Small intestine (tissue), 7 donors: ENCODE measurements around the gene AFF3. TPM values are rescaled to one million over a fixed set of nuclear protein-coding genes. Genes with fewer than 3 reads are reported as not detected.

Experiments
- DNase-seq, 2 donors: peaks; one replicate each; pipeline versions ENCODE4 v3.0.0 to v3.0.0-alpha.2; 2013
- FAIRE-seq: peaks from 2 replicates; lab custom pipeline; 2012; peaks lifted over from hg19 to GRCh38; lab: Jason Lieb, UNC
- H3K27ac ChIP-seq, 3 donors: one replicate each; pipeline ENCODE4 v1.5.1; 2013; ENCODE audit warnings: low read length in 2 of 3, mild to moderate bottlenecking in 2 of 3, control low read depth in 1 of 3, inconsistent platforms in 1 of 3, low read depth in 1 of 3, moderate library complexity in 1 of 3
- H3K27me3 ChIP-seq, 3 donors: one replicate each; pipeline ENCODE4 v1.6.1; 2013; ENCODE audit warnings: low read length in 3 of 3, inconsistent platforms in 1 of 3; ENCODE audit not compliant: control insufficient read depth in 3 of 3, insufficient read depth in 3 of 3
- H3K36me3 ChIP-seq, 3 donors: one replicate each; pipeline ENCODE4 v1.6.1; 2013; ENCODE audit warnings: low read length in 3 of 3, inconsistent platforms in 1 of 3, low read depth in 1 of 3, mild to moderate bottlenecking in 1 of 3, moderate library complexity in 1 of 3; ENCODE audit not compliant: control insufficient read depth in 3 of 3, insufficient read depth in 2 of 3
- H3K4me1 ChIP-seq, 3 donors: one replicate each; pipeline ENCODE4 v1.6.1; 2013; ENCODE audit warnings: low read length in 2 of 3, inconsistent platforms in 1 of 3, low read depth in 1 of 3, mild to moderate bottlenecking in 1 of 3, moderate library complexity in 1 of 3; ENCODE audit not compliant: control insufficient read depth in 3 of 3, insufficient read depth in 2 of 3
- H3K4me3 ChIP-seq, 3 donors: one replicate each; pipeline ENCODE4 v1.5.1; 2013; ENCODE audit warnings: low read length in 3 of 3, control low read depth in 1 of 3, inconsistent platforms in 1 of 3, low read depth in 1 of 3, mild to moderate bottlenecking in 1 of 3, moderate library complexity in 1 of 3
- H3K9me3 ChIP-seq, 2 donors: one replicate each; pipeline ENCODE4 v1.6.1; 2013; ENCODE audit warnings: low read depth in 1 of 2, low read length in 1 of 2; ENCODE audit not compliant: control insufficient read depth in 2 of 2, insufficient read depth in 1 of 2
- WGBS, 3 donors: extraction: QIAGEN DNeasy Blood & Tissue Kit; methylation state at CpG; one replicate each; pipeline ENCODE4 v1.1.7; 2013; 5-methylcytosine and 5-hydroxymethylcytosine counted together
- polyA plus RNA-seq, 4 donors: library from polyadenylated mRNA; stranded (reverse) in 3 of 4; unstranded in 1 of 4; fragments of 200-250 nt in 3 of 4; fragments of 120-200 nt in 1 of 4; gene quantifications; one replicate each; pipeline versions ENCODE4 v1.2.1 to v1.2.3, GENCODE V29; 2013
- donor health status: healthy with polysubstance abuse.
- donor health status: control.
- donor health status: control.
- donor health status: Bipolar disorder and iron deficiency.
- donor health status: healthy.

AFF3 gene
- polyA plus RNA-seq, 4 donors, result 0.27 to 3.2 (median 0.92) TPM; not detected in 1

DNA sequence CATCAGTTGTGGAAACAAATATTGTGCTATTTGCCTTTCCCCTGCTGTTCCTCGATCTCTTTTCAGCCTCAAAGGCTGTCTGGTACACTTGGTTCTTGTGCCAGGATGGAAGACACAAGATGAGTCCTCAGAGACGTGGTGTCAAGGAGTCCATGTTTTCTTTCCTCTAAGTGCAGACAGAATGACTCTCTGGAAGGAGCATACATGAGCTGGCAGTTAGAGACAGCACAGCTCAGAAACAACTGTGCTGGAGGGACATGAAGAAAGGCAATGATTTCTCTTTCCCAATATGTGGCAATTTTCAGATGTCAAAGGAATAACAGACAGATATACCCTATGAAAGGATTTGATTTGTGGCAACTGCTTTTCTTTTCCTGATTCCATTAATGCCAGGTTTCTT is 162.2 kb downstream of the AFF3 start:
- no peaks in the 10 kb centered on the region for H3K4me1 ChIP-seq
- no peak overlapping the region for H3K4me3 ChIP-seq
- no peaks in the 10 kb centered on the region for H3K27me3 ChIP-seq
- no peak overlapping the region for H3K27ac ChIP-seq
- FAIRE-seq, result no peak
- 62 to 76% (median 72%) methylated on average over 2 of the region's 2 CpGs for WGBS, 3 donors
- H3K36me3 ChIP-seq, result no peaks in the 10 kb centered on the region
- H3K9me3 ChIP-seq, result no peaks in the 10 kb centered on the region
- no peak for DNase-seq

DNA sequence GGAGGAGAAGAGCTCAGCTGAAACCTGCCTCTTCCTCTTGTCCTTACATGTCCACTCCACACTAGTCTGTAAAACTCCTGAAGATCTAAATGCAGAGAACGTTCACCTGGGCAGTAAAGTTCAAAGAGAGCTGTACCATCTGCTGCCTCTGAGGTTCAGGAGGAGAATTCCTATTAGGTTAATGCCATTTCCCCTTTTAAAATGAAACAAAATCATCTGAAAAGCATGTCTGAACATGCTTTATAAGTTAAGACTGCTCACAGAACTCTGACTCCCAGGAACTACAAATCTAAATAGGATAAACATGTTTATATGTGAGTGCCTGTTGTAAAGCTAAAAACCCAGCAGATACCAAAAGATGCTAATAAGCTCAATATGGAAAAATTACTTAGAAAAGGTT is 164.4 kb downstream of the AFF3 start:
- 62 to 77% (median 67%) methylated on average over 1 of the region's 1 CpG for WGBS, 3 donors
- Histone ChIP-seq H3K27me3 (no peaks in the 10 kb centered on the region), H3K9me3 (no peaks in the 10 kb centered on the region), H3K4me3 (no peak overlapping the region), H3K4me1 (no peaks in the 10 kb centered on the region), H3K36me3 (no peaks in the 10 kb centered on the region), H3K27ac (no peak overlapping the region)
- DNase-seq (no peak), FAIRE-seq (no peak)

GRCh38 chr2:99975386-99975785 is 167.0 kb downstream of the AFF3 start:
- no peak for DNase-seq
- H3K36me3 ChIP-seq, result no peaks in the 10 kb centered on the region
- no peaks in the 10 kb centered on the region for H3K4me1 ChIP-seq
- H3K27ac ChIP-seq, result no peak overlapping the region
- H3K27me3 ChIP-seq, result no peaks in the 10 kb centered on the region
- H3K4me3 ChIP-seq, result no peak overlapping the region
- no peaks in the 10 kb centered on the region for H3K9me3 ChIP-seq
- FAIRE-seq, result no peak

DNA sequence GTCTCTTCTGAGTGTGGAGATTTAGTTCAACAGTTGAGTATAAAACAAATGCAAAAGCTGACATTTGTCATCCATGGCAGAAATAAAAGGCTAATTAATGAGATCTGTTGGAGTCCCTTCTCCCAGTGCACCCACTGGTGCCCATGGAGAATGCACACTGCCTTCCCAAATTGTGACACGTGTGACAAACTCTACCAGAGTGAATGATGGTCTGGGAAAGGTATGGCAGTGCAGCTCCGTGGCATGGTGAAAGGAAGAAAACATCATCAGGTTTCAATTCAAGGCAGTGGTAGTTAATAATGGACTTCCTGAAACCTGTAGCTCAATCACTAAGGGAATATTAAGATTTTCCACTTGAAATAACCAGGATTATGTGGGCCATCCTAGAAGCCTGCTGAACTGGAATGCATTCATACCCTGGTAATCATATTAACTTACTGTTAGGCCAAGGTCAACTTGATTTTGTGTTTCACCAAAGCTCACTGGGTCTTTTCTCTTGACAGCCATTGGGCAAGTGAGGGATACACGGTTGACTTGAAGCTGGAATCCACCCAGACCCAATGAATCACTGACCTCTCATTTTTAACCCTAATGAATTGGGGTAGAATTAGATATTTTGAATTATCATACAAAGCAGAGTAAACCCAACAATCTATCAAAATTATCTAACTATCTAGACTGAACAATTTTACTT is 167.6 kb downstream of the AFF3 start:
- Histone ChIP-seq H3K4me1 (no peaks in the 10 kb centered on the region), H3K27me3 (no peaks in the 10 kb centered on the region), H3K9me3 (no peaks in the 10 kb centered on the region), H3K27ac (no peak overlapping the region), H3K36me3 (no peaks in the 10 kb centered on the region), H3K4me3 (no peak overlapping the region)
- FAIRE-seq (no peak), DNase-seq (no peak)
- WGBS, 3 donors, result 72 to 76% (median 72%) methylated on average over 3 of the region's 3 CpGs

DNA sequence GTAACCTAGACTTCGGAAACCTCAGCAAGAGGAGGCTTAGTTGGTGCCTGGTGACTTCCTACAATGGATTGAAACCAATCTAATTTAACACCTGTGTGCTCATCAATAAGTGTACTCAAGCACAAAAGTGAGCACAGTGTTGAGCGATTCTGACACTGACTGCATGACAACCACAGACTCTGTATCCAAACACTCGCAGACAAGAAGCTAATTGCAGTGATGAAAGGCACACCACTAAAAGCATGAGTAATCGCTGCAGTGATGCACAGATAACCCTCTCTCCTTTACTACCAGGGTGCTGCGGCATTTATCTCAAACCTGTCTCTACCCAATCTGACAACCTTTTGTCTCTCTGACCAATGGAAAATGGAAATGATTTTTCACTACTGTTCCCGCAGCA is 168.1 kb downstream of the AFF3 start:
- FAIRE-seq (no peak), DNase-seq (peak in 1 of 2 donors; percentile 14)
- Histone ChIP-seq H3K4me3 (no peak overlapping the region), H3K27ac (no peak overlapping the region), H3K4me1 (no peaks in the 10 kb centered on the region), H3K9me3 (no peaks in the 10 kb centered on the region), H3K27me3 (no peaks in the 10 kb centered on the region), H3K36me3 (no peaks in the 10 kb centered on the region)
- 60 to 67% (median 62%) methylated on average over 6 of the region's 6 CpGs for WGBS, 3 donors

DNA sequence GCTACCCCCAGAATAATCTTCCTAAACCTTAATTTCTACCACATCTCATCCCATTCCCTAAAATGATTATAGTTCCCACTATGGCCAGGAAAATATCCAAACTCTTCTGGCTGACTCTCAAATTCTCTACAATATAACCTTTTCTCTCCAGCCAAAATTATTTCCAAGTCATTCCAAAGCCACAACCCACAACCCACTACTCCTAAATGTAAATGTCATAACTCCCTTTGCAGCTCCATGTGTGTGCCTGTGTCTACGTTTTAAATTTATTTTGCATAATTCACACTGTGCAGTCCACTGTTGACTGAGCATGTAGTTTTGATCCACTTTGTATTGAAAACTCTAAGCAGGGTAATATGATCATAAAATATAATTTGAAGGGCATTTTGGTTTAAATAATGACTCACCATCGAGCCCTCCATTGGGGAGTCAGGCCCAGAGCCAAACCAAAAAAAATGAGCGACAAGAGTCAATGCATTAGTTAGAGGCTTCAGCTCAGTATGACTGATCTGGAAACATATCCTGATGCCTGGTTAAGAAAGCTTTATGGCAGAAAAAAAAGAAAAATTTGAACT is 171.0 kb downstream of the AFF3 start:
- Histone ChIP-seq H3K4me3 (no peak overlapping the region), H3K9me3 (no peaks in the 10 kb centered on the region), H3K27ac (no peak overlapping the region), H3K4me1 (no peaks in the 10 kb centered on the region), H3K36me3 (no peaks in the 10 kb centered on the region), H3K27me3 (peaks cover 0 to 2% (median 0%) of the 10 kb centered on the region in 3 donors)
- FAIRE-seq, result no peak
- DNase-seq, result no peak
- WGBS, 3 donors, result 78 to 85% (median 80%) methylated on average over 3 of the region's 3 CpGs

- Histone ChIP-seq H3K27me3 (peaks cover 0 to 2% (median 0%) of the 10 kb centered on the region in 3 donors), H3K27ac (no peak overlapping the region), H3K36me3 (no peaks in the 10 kb centered on the region), H3K4me3 (no peak overlapping the region), H3K9me3 (no peaks in the 10 kb centered on the region), H3K4me1 (no peaks in the 10 kb centered on the region)
- DNase-seq, result no peak
- no peak for FAIRE-seq
- 63 to 75% (median 68%) methylated on average over 12 of the region's 12 CpGs for WGBS, 3 donors
These were observed 172.0 kb downstream of the AFF3 start for GRCh38 chr2:99970292-99970868.

- Histone ChIP-seq H3K4me3 (no peak overlapping the region), H3K9me3 (no peaks in the 10 kb centered on the region), H3K27me3 (no peaks in the 10 kb centered on the region), H3K4me1 (no peaks in the 10 kb centered on the region), H3K36me3 (no peaks in the 10 kb centered on the region), H3K27ac (no peak overlapping the region)
- FAIRE-seq, result no peak
- no peak for DNase-seq
- 62 to 80% (median 75%) methylated on average over 9 of the region's 9 CpGs for WGBS, 3 donors
These were observed 181.0 kb downstream of the AFF3 start for GRCh38 chr2:99961196-99961913.
